Epidermal melanocyte (primary cell): ENCODE data around the gene MC3R.
A peak's percentile ranks its signal among the peaks of the same experiment; 100 is the strongest.

Experiments used
- DNase-seq: peaks from one replicate; pipeline ENCODE4 v3.0.0; 2011; ENCODE audit warnings: low spot score; ENCODE audit not compliant: insufficient read length

Gene MC3R

GRCh38 chr20:56249244-56249955, 868 bp downstream of the MC3R start:
- no peak for DNase-seq

DNA sequence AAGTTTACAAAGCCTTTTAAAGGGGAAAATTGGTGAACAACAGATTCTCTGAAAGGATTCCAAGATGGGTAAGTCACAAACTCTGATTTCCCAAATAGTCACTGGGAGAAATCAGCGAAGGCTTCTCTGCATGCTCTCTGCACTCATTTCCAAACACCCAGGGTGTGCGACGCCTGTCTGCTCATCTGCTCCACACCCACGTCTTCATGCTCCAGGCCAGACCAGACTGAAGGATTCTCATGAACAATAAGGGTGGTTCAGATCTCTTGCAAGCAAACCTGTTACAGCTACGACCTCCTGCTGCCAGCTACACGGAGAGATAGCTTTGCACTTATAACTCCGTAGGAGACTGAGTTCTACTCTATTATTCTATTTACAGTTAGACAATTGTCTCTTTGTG, 1.4 kb downstream of the MC3R start:
- DNase-seq, result no peak

DNA sequence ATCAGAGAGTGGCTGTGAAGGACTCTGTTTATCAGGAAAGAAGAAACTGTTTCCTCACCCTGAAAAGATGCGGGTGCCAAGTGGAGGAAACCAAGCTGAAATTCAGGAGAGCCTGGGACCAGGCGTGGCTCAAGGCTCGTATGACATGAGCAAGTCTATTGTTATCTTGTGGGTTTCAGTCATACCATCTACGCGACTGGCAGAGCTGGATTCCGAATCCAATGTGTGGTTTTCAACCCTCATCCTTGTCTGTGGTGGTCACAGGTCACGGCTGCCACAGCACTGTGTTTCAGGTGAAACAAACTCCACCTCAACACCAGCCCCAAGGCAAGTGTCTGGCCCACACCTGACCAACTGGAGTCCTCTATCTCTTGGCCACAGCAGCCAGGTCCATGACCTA, 9.1 kb downstream of the MC3R start:
- DNase-seq, result no peak

DNA sequence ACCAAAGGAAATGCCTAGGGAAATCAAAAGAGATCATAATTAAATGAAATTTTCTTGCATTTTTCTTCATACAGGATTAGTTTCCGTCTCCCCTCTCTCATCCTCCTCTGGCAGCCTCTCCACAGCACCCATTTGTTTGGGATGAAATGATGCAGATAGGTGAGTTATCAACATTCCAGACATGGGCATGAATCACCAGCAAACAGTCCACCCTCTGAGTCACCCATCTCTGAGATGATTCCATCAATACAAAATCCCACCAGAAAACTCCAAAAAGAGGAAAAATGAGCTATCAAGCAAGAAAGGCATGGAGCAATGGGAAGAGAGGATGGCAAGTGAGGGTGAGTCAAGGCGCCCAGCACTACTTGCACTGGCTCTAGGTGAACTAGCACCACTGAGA, 11.4 kb downstream of the MC3R start:
- DNase-seq, result no peak

- DNase-seq, result peak; percentile 62
These were observed 20.0 kb downstream of the MC3R start for GRCh38 chr20:56268536-56268935.

- no peak for DNase-seq
These were observed 23.4 kb downstream of the MC3R start for GRCh38 chr20:56271974-56272373.

GRCh38 chr20:56273491-56273890, 25.0 kb downstream of the MC3R start:
- DNase-seq, result no peak

DNA sequence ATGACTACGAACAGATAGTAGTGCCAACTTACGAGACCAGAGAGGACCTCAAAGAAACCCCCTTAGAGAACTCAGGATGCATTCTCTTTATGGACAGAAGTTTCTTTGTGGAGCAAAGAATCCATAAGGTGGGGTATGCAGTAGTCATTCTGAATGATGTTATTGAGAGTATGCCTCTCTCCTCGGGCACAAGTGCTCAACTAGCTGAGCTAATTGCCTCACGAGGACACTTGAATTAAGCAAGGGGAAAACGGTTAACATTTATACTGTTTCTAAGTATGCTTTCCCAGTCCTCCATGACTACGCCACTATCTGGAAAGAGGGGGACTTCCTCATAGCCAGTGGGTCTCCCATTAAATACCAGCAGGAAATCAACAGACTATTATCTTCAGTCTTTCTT, 25.6 kb downstream of the MC3R start:
- DNase-seq, result no peak

DNA sequence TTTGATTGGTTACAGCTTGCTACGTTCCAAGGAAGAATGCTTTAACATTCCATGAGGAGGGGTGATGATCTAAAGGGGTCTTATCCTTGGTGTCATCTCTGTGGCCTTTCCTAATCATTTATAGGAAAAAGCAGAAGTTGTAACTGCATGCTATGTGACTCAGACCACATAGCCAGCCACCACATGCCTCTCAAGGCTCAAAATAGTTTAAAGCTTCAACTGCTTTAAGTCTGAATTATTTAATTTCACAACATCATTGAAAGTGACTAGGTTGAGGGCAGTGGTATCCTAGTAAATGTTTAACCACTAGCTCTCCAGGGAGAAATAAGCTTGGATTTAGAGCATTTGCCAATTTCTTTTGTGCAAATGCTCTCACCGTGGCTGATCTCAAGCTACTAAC, 29.7 kb downstream of the MC3R start:
- DNase-seq, result no peak

DNA sequence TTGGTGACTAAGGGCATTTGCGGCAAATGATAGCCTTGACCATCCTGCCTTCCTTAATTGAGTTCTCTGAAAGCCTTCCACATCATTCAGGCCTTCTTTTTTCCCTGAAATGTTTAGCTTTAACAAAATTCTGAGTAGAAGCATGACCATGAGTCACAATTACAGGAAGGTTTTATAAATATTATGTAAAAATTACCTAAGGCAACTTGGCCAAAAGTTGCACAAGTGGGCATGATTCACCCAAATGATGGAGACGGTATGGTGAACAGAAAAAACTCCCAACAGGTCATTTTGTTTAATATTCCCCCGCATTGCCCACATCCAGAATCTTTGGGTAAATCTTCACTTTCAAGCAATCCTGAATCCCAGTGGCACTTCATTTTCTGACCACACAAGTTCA, 37.0 kb downstream of the MC3R start:
- no peak for DNase-seq

GRCh38 chr20:56289652-56290051, 41.1 kb downstream of the MC3R start:
- no peak for DNase-seq

- no peak for DNase-seq
These were observed 50.8 kb downstream of the MC3R start for GRCh38 chr20:56299362-56299761.
